HepG2 (cell line): ENCODE measurements around the gene LEPROT. TPM values are rescaled to one million over a fixed set of nuclear protein-coding genes. Genes with fewer than 3 reads are reported as not detected.

ENCODE experiments used
- ATAC-seq: fragments of 200-7000 bp; cut with Tn5 transposase; 3 replicates; pipeline ENCODE4 v1.9.1; 2020; ENCODE audit warnings: mild to moderate bottlenecking, moderate library complexity
- BruUV-seq: library from RNA; stranded (reverse); fragments of 400-500 nt; replicated peaks from 2 replicates; lab custom pipeline; 2021; lab: Mats Ljungman, UMichigan
- CTCF ChIA-PET: fragments of 300-600 bp; formaldehyde crosslinking; extraction: SDS; loops from one replicate; lab custom pipeline; 2021; ENCODE audit warnings: low total read pairs, inconsistent platforms, low intra/inter-chr PET ratio; lab: Yijun Ruan, JAX
- POLR2A ChIA-PET: fragments of 350-600 bp; sonication (Branson Sonifier 250); formaldehyde crosslinking; loops from one replicate; lab custom pipeline; 2020; ENCODE audit warnings: antibody characterized with exemption, inconsistent platforms; lab: Yijun Ruan, JAX
- DNase-seq: peaks from one replicate; pipeline ENCODE4 v3.0.0-alpha.2; 2015; ENCODE audit warnings: low spot score
- FAIRE-seq: peaks from 3 replicates; lab custom pipeline; 2011; peaks lifted over from hg19 to GRCh38; lab: Jason Lieb, UNC
- H2AFZ ChIP-seq: one replicate; pipeline ENCODE4 v1.6.1; 2011; ENCODE audit warnings: low read length, inconsistent platforms
- H3K27ac ChIP-seq: fragments of 300-600 bp; 3 replicates; pipeline ENCODE4 v1.8.0; 2011; ENCODE audit warnings: mixed run types, mild to moderate bottlenecking, mixed read lengths, low read length, inconsistent platforms; ENCODE audit not compliant: insufficient read depth; ENCODE audit errors: extremely low read length
- H3K27me3 ChIP-seq, 2 experiments: fragments of 200-600 bp in 1 of 2; 2 replicates in 1 of 2; 3 replicates in 1 of 2; pipeline versions ENCODE4 v1.6.0 to v1.8.0; 2011; ENCODE audit warnings: low read length in 2 of 2, mild to moderate bottlenecking in 2 of 2, moderate library complexity in 2 of 2, inconsistent platforms in 1 of 2; ENCODE audit not compliant: insufficient read depth in 2 of 2, control insufficient read depth in 1 of 2
- H3K36me3 ChIP-seq, 2 experiments: fragments of 200-600 bp in 1 of 2; replicated peaks in 1 of 2; 2 replicates in 1 of 2; 3 replicates in 1 of 2; pipeline versions ENCODE4 v1.5.1 to v1.8.0; 2011; ENCODE audit warnings: low read length in 2 of 2, inconsistent platforms in 1 of 2; ENCODE audit not compliant: insufficient read depth in 2 of 2, control insufficient read depth in 1 of 2
- H3K4me1 ChIP-seq: 2 replicates; pipeline ENCODE4 v1.5.1; 2012; ENCODE audit warnings: low read length, inconsistent platforms; ENCODE audit not compliant: insufficient read depth
- H3K4me2 ChIP-seq: 2 replicates; pipeline ENCODE4 v1.6.0; 2011; ENCODE audit warnings: low read depth, low read length, inconsistent platforms
- H3K4me3 ChIP-seq, 3 experiments: fragments of 200-600 bp in 1 of 3; sonication (generic), shearing (Covaris generic) in 1 of 3; replicated peaks in 1 of 3; 2 replicates each; pipeline ENCODE4 v1.5.1; 2011 to 2016; ENCODE audit warnings: low read length in 3 of 3, inconsistent platforms in 2 of 3, low read depth in 2 of 3, mild to moderate bottlenecking in 2 of 3, control low read depth in 1 of 3, mixed read lengths in 1 of 3; ENCODE audit not compliant: insufficient read depth in 1 of 3
- H3K79me2 ChIP-seq: one replicate; pipeline ENCODE4 v1.6.1; 2011; ENCODE audit warnings: low read length, inconsistent platforms; ENCODE audit not compliant: insufficient read depth
- H3K9ac ChIP-seq: 2 replicates; pipeline ENCODE4 v1.6.0; 2011; ENCODE audit warnings: mild to moderate bottlenecking, low read depth, low read length, inconsistent platforms; ENCODE audit not compliant: insufficient read depth
- H3K9me3 ChIP-seq: 2 replicates; pipeline ENCODE4 v1.5.1; 2012; ENCODE audit warnings: mild to moderate bottlenecking, low read length
- H4K20me1 ChIP-seq: 2 replicates; pipeline ENCODE4 v1.6.0; 2011; ENCODE audit warnings: inconsistent platforms, mild to moderate bottlenecking, low read length, moderate library complexity; ENCODE audit not compliant: insufficient read depth
- GMEB2 ChIP-seq: IDR thresholded peaks from 2 replicates; pipeline ENCODE4 v1.6.1; 2016; ENCODE audit warnings: missing biosample characterization, missing genetic modification reagents, low read depth
- HINFP ChIP-seq: sonication (generic); formaldehyde crosslinking; IDR thresholded peaks from 2 replicates; pipeline ENCODE4 v1.4.0; 2020; ENCODE audit warnings: low read depth, mild to moderate bottlenecking, missing genetic modification reagents
- IRX3 ChIP-seq: sonication (generic); formaldehyde crosslinking; IDR thresholded peaks from 2 replicates; pipeline ENCODE4 v1.8.1; 2023; ENCODE audit warnings: mild to moderate bottlenecking, low read depth, missing genetic modification reagents, borderline replicate concordance
- KDM4B ChIP-seq: sonication (generic); formaldehyde crosslinking; IDR thresholded peaks from 2 replicates; pipeline ENCODE4 v1.4.0; 2020; ENCODE audit warnings: missing genetic modification reagents
- MAFF ChIP-seq: IDR thresholded peaks from 2 replicates; pipeline ENCODE4 v1.6.1; 2011; ENCODE audit warnings: low read depth, low read length, improper control_type of control experiment
- MAFK ChIP-seq, 2 experiments: IDR thresholded peaks in 1 of 2; conservative IDR thresholded peaks in 1 of 2; 2 replicates each; pipeline ENCODE4 v1.6.1; 2011; ENCODE audit warnings: improper control_type of control experiment in 2 of 2, low read length in 2 of 2
- MEIS1 ChIP-seq: sonication (generic); formaldehyde crosslinking; IDR thresholded peaks from 2 replicates; pipeline ENCODE4 v1.9.0; 2021; ENCODE audit warnings: mild to moderate bottlenecking, missing genetic modification reagents, moderate library complexity, borderline replicate concordance
- NFE2L2 ChIP-seq: fragments of 150-350 bp; IDR thresholded peaks from 2 replicates; pipeline ENCODE4 v1.6.1; 2014; ENCODE audit warnings: low read length
- ZBTB26 ChIP-seq: IDR thresholded peaks from 2 replicates; pipeline ENCODE4 v1.6.1; 2016; ENCODE audit warnings: missing compliant biosample characterization, missing genetic modification reagents, borderline replicate concordance
- ZNF180 ChIP-seq: sonication (generic); formaldehyde crosslinking; IDR thresholded peaks from 2 replicates; pipeline ENCODE4 v1.4.0; 2020; ENCODE audit warnings: low read depth, missing genetic modification reagents, borderline replicate concordance
- ZNF558 ChIP-seq: sonication (generic); formaldehyde crosslinking; IDR thresholded peaks from 2 replicates; pipeline ENCODE4 v1.9.0; 2022; ENCODE audit warnings: mild to moderate bottlenecking, missing genetic modification reagents, borderline replicate concordance
- ZNF678 ChIP-seq: sonication (generic); formaldehyde crosslinking; IDR thresholded peaks from 2 replicates; pipeline ENCODE4 v1.4.0; 2020; ENCODE audit warnings: mild to moderate bottlenecking, missing genetic modification reagents
- WGBS: methylation state at CpG from one replicate; pipeline ENCODE4 v1.1.6; 2017; ENCODE audit warnings: low lambda C conversion rate; 5-methylcytosine and 5-hydroxymethylcytosine counted together
- in situ Hi-C: cut with HindIII; loops from 2 replicates; pipeline ENCODE4 v1.10.0; 2017; ENCODE audit warnings: low pct_unique_long_range_greater_than_20kb; ENCODE audit not compliant: extremely low pct_ligation_motif_present
- intact Hi-C: fragments of 100-400 bp; cut with micrococcal nuclease; formaldehyde crosslinking; loops from one replicate; pipeline ENCODE4 v1.10.0; 2022; ENCODE audit not compliant: unreplicated experiment
- polyA plus RNA-seq, 8 experiments: library from polyadenylated mRNA; depleted of rRNA in 3 of 8; stranded (reverse) in 7 of 8; unstranded in 1 of 8; fragments of >200 nt; fragmentation: Illumina TruSeq in 4 of 8; extraction: Trizol in 4 of 8; gene quantifications; 2 replicates each; pipeline versions ENCODE4 v1.2.1 to v1.2.3, GENCODE V29; 2011 to 2016; ENCODE audit warnings: low read depth in 4 of 8, missing spikeins in 1 of 8, mixed read lengths in 1 of 8; ENCODE audit not compliant: insufficient read depth in 1 of 8
- total RNA-seq, 5 experiments: library from RNA; depleted of rRNA; stranded (reverse); fragments of >200 nt; fragmentation: Illumina TruSeq; extraction: Trizol; gene quantifications; 2 replicates each; pipeline ENCODE4 v1.2.3, GENCODE V29; 2016; ENCODE audit warnings: low read depth in 1 of 5

LEPROT gene
- total and polyA plus RNA-seq, 2 of the 13 experiments (the other 11 are each of a cell fraction or from before 2014, with no cell fraction given) = 36.8 to 51.4 TPM

GRCh38 chr1:65372557-65372956, 47.9 kb upstream of the LEPROT start:
- Histone ChIP-seq H3K36me3 (no peaks in the 10 kb centered on the region), H3K9ac (no peak overlapping the region), H3K9me3 (no peaks in the 10 kb centered on the region), H3K4me3 (no peak overlapping the region), H3K79me2 (no peaks in the 10 kb centered on the region), H3K27me3 (no peaks in the 10 kb centered on the region)
- BruUV-seq = no TSS peak
- POLR2A ChIA-PET = no interaction called here
- WGBS = 98% methylated on average over 1 of the region's 1 CpG
- peak; percentile 68 for TF ChIP-seq MAFF
- no peak for TF ChIP-seq MEIS1 (CRISPR knock-in tag)
- peak; percentile 68 to 74 for TF ChIP-seq MAFK (conservative IDR thresholded peaks at IDR 0.05 in 1 of 2, IDR thresholded peaks at IDR 0.05 in 1 of 2; ENCODE audit: low read length in 2 of 2)
- peak; percentile 49 for TF ChIP-seq NFE2L2
- TF ChIP-seq, all 625 proteins: peak for 3
- H3K4me1 ChIP-seq = 0 out of 2 replicates have a peak, but pooled peaks cover 6% of the 10 kb centered on the region
- H4K20me1 ChIP-seq = no peaks in the 10 kb centered on the region
- intact Hi-C loops (no loop called here), in situ Hi-C loops (no loop called here)
- H3K4me2 ChIP-seq = no peak overlapping the region
- FAIRE-seq (no peak), DNase-seq (no peak), ATAC-seq (no peak)
- H3K27ac ChIP-seq = no peak overlapping the region
- H2AFZ ChIP-seq = no peak overlapping the region
- CTCF ChIA-PET = no interaction called here

- H3K4me1 ChIP-seq = 0 out of 2 replicates have a peak, but pooled peaks cover 10% of the 10 kb centered on the region
- no peak overlapping the region for H3K9ac ChIP-seq
- no peaks in the 10 kb centered on the region for H3K79me2 ChIP-seq
- no TSS peak for BruUV-seq
- CTCF ChIA-PET = no interaction called here
- in situ Hi-C loops (no loop called here), intact Hi-C loops (no loop called here)
- no peak overlapping the region for H3K27ac ChIP-seq
- no peak for FAIRE-seq
- H3K9me3 ChIP-seq = no peaks in the 10 kb centered on the region
- no peaks in the 10 kb centered on the region for H3K27me3 ChIP-seq
- ATAC-seq = no peak
- 56% methylated on average over 4 of the region's 4 CpGs for WGBS
- no peak overlapping the region for H3K4me2 ChIP-seq
- H4K20me1 ChIP-seq = no peaks in the 10 kb centered on the region
- no peak overlapping the region for H3K4me3 ChIP-seq
- no peak overlapping the region for H2AFZ ChIP-seq
- POLR2A ChIA-PET = no interaction called here
- DNase-seq = no peak
- no peaks in the 10 kb centered on the region for H3K36me3 ChIP-seq
- TF ChIP-seq KDM4B (CRISPR knock-in tag) (no peak), ZBTB26 (no peak), ZNF558 (no peak), GMEB2 (no peak), HINFP (CRISPR knock-in tag) (no peak), ZNF180 (CRISPR knock-in tag) (no peak), IRX3 (CRISPR knock-in tag) (no peak), ZNF678 (no peak)
Observed at GRCh38 chr1:65377496-65378246, 42.8 kb upstream of the LEPROT start.
